DOHH2 (cell line): ENCODE data around the gene PRPS1.

Experiments
- EZH2phosphoT487 ChIP-seq: fragments of 200-600 bp; sonication (generic); IDR thresholded peaks from 2 replicates; pipeline ENCODE4 v1.6.1; 2017; ENCODE audit warnings: borderline replicate concordance, mild to moderate bottlenecking, antibody characterized with exemption, low read length, moderate library complexity, mixed read lengths
- TF ChIP-seq, protein P1 (sequence below): fragments of 200-600 bp; sonication (generic); IDR thresholded peaks from one replicate; pipeline ENCODE4 v1.5.1; 2014; ENCODE audit warnings: antibody characterized with exemption, mild to moderate bottlenecking, low read depth, low read length; ENCODE audit not compliant: poor library complexity, severe bottlenecking

DNA sequence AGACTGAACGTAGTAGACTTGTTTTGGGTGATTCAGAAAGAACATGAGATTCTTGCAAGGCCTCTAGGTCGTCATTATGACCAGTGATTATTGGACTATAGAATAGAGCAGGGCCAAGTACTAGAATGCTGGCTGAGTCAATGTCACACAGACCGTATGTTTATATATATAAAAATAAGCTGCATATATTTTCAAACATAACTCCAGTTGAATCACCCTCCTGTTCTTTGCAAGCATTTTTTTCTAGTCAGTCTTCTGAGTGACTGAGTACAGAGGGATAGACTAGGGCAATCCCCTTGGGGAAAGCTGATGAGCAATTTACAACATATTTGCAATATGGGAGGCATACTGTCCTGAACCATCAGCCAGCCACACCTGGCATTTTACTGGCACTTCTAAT, 48.4 kb upstream of the PRPS1 start:
- TF ChIP-seq, protein P1, sequence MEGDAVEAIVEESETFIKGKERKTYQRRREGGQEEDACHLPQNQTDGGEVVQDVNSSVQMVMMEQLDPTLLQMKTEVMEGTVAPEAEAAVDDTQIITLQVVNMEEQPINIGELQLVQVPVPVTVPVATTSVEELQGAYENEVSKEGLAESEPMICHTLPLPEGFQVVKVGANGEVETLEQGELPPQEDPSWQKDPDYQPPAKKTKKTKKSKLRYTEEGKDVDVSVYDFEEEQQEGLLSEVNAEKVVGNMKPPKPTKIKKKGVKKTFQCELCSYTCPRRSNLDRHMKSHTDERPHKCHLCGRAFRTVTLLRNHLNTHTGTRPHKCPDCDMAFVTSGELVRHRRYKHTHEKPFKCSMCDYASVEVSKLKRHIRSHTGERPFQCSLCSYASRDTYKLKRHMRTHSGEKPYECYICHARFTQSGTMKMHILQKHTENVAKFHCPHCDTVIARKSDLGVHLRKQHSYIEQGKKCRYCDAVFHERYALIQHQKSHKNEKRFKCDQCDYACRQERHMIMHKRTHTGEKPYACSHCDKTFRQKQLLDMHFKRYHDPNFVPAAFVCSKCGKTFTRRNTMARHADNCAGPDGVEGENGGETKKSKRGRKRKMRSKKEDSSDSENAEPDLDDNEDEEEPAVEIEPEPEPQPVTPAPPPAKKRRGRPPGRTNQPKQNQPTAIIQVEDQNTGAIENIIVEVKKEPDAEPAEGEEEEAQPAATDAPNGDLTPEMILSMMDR = no peak
- no peak for TF ChIP-seq EZH2phosphoT487
